ENCODE data around the gene PSTPIP1. TPM values are rescaled to one million over a fixed set of nuclear protein-coding genes. Genes with fewer than 3 reads are reported as not detected.

Gene PSTPIP1
- total RNA-seq, 2 experiments from 2014 or later, result 100 to 125 TPM

DNA sequence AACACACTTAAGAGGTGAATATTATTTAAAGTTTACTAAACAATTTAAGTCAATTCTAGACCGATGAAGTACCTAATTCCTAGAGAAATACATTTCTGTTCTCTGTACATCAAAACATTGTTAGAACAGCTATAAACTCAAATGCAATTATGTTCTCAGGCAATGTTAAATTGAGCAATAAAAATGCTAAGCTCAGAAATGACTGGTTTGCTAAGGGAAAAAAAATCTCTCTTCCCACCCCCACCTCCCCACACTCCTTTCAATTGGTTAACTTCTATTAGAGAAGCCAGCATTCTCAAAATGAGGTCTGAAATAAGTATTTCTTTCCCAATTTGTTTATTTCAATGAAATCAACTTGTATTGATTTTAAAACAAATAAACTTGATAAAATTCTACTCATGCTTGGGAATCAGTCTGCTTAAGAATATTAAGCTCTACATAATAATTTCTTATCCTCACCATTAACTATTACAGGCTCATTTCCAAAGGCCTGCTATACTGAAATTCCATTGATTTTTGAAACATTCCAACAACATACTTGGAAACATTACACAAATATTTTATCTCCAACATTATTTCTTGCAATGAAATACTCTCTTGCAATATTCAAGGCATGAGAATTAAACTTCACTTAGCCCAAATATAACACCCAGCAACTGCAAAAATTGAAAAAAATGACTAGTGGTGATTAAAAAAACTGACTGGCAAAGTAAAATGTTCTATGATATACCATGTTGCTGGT lies 53.4 kb downstream of the PSTPIP1 start:
- intact Hi-C loops (cut with DNase I, micrococcal nuclease), result no loop called here
- Mint-ChIP-seq H3K4me1 (no peaks in the 10 kb centered on the region), H3K27ac (no peak overlapping the region), H3K36me3 (ENCODE audit: low read depth) (peaks cover 34% of the 10 kb centered on the region), H3K4me3 (no peak overlapping the region), H3K9me3 (ENCODE audit: low read depth) (no peaks in the 10 kb centered on the region), H3K27me3 (no peaks in the 10 kb centered on the region)
- POLR2A ChIA-PET, result no interaction called here
- CTCF ChIA-PET, result interaction anchor here (1.8 kb wide), 1 partner anchor 72 kb away, joined by 5 read pairs; no protein-coding TSS in a partner anchor
- DNase-seq, result no peak
- ATAC-seq, result no peak

DNA sequence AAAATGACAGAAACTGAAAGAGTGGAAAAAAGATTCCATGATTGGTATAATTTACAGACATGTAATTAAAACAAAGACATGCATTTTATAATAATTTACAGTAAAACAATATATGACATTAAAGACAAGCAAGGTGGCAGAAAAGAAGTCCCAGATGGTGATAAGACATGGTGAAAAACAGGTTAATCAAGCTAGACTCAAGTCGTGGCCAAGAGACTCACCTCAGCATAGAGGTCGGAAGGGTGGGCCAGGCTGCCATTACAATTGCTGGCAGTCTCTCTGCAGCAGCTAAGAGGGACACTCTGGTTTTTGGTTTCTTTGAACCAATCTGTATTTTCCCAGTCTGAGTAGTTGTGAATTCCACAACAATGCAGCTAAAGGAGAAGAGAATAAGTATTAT lies 57.6 kb downstream of the PSTPIP1 start:
- POLR2A ChIA-PET, result no interaction called here
- Mint-ChIP-seq H3K4me1 (peaks cover 15% of the 10 kb centered on the region), H3K36me3 (ENCODE audit: low read depth) (peaks cover 15% of the 10 kb centered on the region), H3K27me3 (no peaks in the 10 kb centered on the region), H3K4me3 (no peak overlapping the region), H3K9me3 (ENCODE audit: low read depth) (no peaks in the 10 kb centered on the region), H3K27ac (no peak overlapping the region)
- no peak for DNase-seq
- ATAC-seq, result no peak
- CTCF ChIA-PET, result interaction anchor here (0.6 to 4.5 kb wide), 3 partner anchors 18 to 79 kb away, joined by 3 to 22 read pairs (median 4); no protein-coding TSS in a partner anchor
- intact Hi-C loops (cut with DNase I, micrococcal nuclease), result no loop called here

DNA sequence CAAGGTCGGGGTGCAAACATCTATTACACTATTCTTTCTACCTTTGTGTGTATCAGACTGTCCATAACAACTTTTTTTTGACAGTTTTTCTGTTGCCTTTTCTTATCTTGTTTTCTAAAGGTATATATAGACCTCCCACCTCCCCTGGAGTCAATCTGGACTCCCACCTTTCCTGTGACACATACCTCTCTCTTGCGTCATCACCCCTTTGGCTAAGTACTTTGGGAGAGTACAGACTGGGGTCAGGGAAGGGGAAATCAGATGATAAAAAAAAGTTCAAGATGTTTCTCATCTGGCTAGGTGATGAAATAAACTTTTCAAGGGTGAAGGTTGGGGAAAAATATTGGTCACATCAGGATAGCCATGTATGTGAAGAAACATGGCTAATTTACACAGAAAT lies 58.8 kb downstream of the PSTPIP1 start:
- ATAC-seq, result no peak
- DNase-seq, result no peak
- Mint-ChIP-seq H3K4me1 (peaks cover 23% of the 10 kb centered on the region), H3K9me3 (ENCODE audit: low read depth) (no peaks in the 10 kb centered on the region), H3K36me3 (ENCODE audit: low read depth) (peaks cover 15% of the 10 kb centered on the region), H3K27me3 (no peaks in the 10 kb centered on the region), H3K27ac (no peak overlapping the region), H3K4me3 (no peak overlapping the region)
- intact Hi-C loops (cut with DNase I, micrococcal nuclease), result no loop called here
- ChIA-PET POLR2A (no interaction called here), CTCF (no interaction called here)

DNA sequence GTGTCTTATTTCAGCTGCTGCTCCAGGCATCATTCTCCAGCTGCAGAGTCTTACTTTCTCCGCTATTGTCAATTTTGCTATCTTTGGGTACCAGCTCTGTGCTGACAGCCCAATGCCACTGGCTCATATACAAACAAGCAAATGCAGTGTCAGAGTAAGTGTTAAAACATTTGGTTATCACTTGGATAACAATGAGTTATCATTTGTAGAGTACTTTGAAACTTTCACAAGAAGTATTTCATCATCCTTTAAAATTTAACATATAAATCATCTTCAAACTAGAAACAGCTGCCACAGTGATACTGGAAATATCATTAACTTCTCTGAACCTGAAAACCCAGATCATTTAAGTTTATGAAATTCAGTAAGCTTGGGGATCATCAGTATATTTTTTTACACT lies 62.1 kb downstream of the PSTPIP1 start:
- Mint-ChIP-seq H3K9me3 (ENCODE audit: low read depth) (no peaks in the 10 kb centered on the region), H3K27ac (peak overlapping the region; percentile 49), H3K4me1 (peaks cover 38% of the 10 kb centered on the region), H3K36me3 (ENCODE audit: low read depth) (peaks cover 13% of the 10 kb centered on the region), H3K4me3 (no peak overlapping the region), H3K27me3 (no peaks in the 10 kb centered on the region)
- intact Hi-C loops (cut with DNase I, micrococcal nuclease), result no loop called here
- ATAC-seq (peak; percentile 67), DNase-seq (no peak)
- POLR2A ChIA-PET, result interaction anchor here (0.7 kb wide), 2 partner anchors 43 to 353 kb away, joined by 3 to 4 read pairs; no protein-coding TSS in a partner anchor
- CTCF ChIA-PET, result interaction anchor here (0.7 to 2.4 kb wide), 8 partner anchors 11 to 83 kb away, joined by 3 to 8 read pairs (median 4); no protein-coding TSS in a partner anchor

DNA sequence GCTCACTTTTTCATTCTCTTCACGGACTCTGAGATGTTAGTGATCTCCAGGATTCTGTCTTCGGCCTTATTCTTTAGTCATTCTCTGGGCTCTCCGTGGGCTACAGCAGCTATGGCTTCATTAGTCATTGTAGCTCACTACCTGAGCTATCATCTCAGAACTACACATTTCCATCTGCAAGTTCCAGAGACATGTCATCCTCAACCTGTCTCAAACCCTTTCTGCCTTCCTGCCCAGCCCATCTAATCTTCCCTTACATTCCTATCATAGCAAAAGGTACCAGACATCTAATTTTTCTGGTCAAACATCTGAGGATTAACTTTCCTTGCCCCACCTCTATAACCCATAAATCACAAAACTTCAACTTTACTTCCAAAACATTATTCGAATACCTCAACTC lies 62.8 kb downstream of the PSTPIP1 start:
- H3K27ac Mint-ChIP-seq, result peak overlapping the region; percentile 67
- DNase-seq (no peak), ATAC-seq (peak; percentile 83)
- CTCF ChIA-PET, result interaction anchor here (0.9 to 2.4 kb wide), 6 partner anchors 11 to 81 kb away, joined by 3 to 8 read pairs (median 5); no protein-coding TSS in a partner anchor
- intact Hi-C loops (cut with DNase I, micrococcal nuclease), result no loop called here
- H3K27me3 Mint-ChIP-seq, result no peaks in the 10 kb centered on the region
- H3K36me3 Mint-ChIP-seq (ENCODE audit: low read depth), result peaks cover 7% of the 10 kb centered on the region
- no peaks in the 10 kb centered on the region for H3K9me3 Mint-ChIP-seq (ENCODE audit: low read depth)
- POLR2A ChIA-PET, result interaction anchor here (0.7 kb wide), 1 partner anchor 43 kb away, joined by 4 read pairs; no protein-coding TSS in a partner anchor
- no peak overlapping the region for H3K4me3 Mint-ChIP-seq
- peaks cover 42% of the 10 kb centered on the region for H3K4me1 Mint-ChIP-seq

DNA sequence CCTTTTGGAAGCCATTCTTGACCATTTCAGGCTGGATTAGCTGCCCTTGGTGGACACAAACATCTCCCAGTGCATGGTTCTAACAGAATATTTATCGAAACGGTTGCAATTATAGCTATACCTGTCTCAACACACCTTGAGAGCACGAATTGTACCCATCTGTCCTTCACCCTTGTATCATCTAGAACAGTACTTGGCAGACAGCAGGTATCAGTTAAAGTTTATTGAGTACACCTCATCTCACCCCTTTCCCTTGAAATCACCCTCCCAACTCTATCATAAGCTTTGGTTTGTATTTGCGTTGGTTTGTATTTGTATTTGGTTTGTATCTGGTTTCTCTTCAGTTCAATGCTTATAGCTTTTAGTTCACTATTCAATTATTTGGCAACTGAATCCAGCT lies 63.5 kb downstream of the PSTPIP1 start:
- POLR2A ChIA-PET, result no interaction called here
- intact Hi-C loops (cut with DNase I, micrococcal nuclease), result no loop called here
- CTCF ChIA-PET, result interaction anchor here (0.6 to 2.4 kb wide), 5 partner anchors 12 to 52 kb away, joined by 3 to 8 read pairs (median 3); no protein-coding TSS in a partner anchor

DNA sequence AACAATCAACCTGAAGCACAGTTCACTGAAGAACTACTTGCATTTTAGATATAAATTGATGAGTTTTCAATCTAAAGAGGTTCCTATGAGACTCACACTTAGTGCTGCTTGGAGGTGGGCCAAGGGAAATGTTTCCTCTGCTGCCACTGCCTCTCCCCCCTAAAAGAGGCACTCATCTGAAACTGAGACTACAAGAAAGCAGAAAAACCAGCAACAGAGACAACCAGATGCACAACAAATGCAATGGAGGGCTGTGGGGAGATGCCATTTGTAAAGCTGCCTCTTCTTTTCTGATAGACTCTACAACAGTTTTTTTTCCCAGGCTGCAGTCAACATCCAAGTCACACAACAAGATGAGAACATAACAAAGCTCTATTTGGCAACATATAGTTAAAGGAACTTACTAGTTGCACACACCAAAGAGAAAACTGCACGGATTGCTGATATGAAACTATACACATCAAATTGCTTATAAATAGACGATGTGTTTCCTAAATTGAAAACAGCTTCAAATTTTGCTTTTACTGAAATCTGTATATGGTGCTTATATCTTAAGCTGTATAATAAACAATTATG lies 64.9 kb downstream of the PSTPIP1 start:
- ChIA-PET POLR2A (interaction anchor here (0.6 to 1.2 kb wide), 4 partner anchors 11 to 303 kb away, joined by 3 to 15 read pairs (median 3); partner anchors contain the start of gene TSPAN3), CTCF (interaction anchor here (0.6 to 1.9 kb wide), 11 partner anchors 8 to 758 kb away, joined by 3 to 5 read pairs (median 3); partner anchors contain the start of gene TSPAN3)
- H3K9me3 Mint-ChIP-seq (ENCODE audit: low read depth), result no peaks in the 10 kb centered on the region
- peaks cover 2% of the 10 kb centered on the region for H3K36me3 Mint-ChIP-seq (ENCODE audit: low read depth)
- ATAC-seq (peak; percentile 43), DNase-seq (no peak)
- peaks cover 52% of the 10 kb centered on the region for H3K4me1 Mint-ChIP-seq
- H3K27ac Mint-ChIP-seq, result no peak overlapping the region
- intact Hi-C loops (cut with DNase I, micrococcal nuclease), result no loop called here
- no peak overlapping the region for H3K4me3 Mint-ChIP-seq
- no peaks in the 10 kb centered on the region for H3K27me3 Mint-ChIP-seq

More for the DNA sequence above, 63.5 kb downstream of the PSTPIP1 start:
- Mint-ChIP-seq H3K4me3 (no peak overlapping the region), H3K9me3 (ENCODE audit: low read depth) (no peaks in the 10 kb centered on the region), H3K27ac (no peak overlapping the region), H3K36me3 (ENCODE audit: low read depth) (peaks cover 6% of the 10 kb centered on the region), H3K4me1 (peaks cover 47% of the 10 kb centered on the region), H3K27me3 (no peaks in the 10 kb centered on the region)
- no peak for DNase-seq
- no peak for ATAC-seq

DNA sequence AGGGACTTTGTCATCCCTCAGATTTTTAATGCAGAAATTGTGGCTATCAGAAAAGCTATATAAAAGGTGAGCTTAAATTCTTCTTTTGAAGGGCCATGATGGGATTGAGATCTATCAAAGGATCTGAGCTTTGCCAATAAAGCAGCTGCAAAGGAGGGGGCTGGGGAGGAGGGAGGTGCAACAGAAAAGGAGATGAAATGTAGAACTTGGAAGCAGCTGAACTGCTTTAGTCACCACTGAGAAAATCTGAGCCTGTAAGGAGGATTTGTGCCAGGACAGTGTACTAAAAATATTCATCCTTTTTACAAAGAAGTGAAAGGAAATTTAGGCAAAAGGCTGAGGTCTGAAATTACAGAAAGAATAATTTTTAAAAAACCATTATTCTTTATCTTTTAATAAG lies 65.6 kb downstream of the PSTPIP1 start:
- intact Hi-C loops (cut with DNase I, micrococcal nuclease), result no loop called here
- Mint-ChIP-seq H3K27ac (no peak overlapping the region), H3K4me1 (peaks cover 55% of the 10 kb centered on the region), H3K36me3 (ENCODE audit: low read depth) (no peaks in the 10 kb centered on the region), H3K4me3 (no peak overlapping the region), H3K9me3 (ENCODE audit: low read depth) (no peaks in the 10 kb centered on the region), H3K27me3 (no peaks in the 10 kb centered on the region)
- ATAC-seq (no peak), DNase-seq (no peak)
- POLR2A ChIA-PET, result interaction anchor here (0.6 to 1.2 kb wide), 4 partner anchors 10 to 302 kb away, joined by 3 to 15 read pairs (median 3); partner anchors contain the start of gene TSPAN3
- CTCF ChIA-PET, result interaction anchor here (0.6 to 1.9 kb wide), 9 partner anchors 8 to 759 kb away, joined by 3 to 5 read pairs (median 3); partner anchors contain the start of gene TSPAN3

DNA sequence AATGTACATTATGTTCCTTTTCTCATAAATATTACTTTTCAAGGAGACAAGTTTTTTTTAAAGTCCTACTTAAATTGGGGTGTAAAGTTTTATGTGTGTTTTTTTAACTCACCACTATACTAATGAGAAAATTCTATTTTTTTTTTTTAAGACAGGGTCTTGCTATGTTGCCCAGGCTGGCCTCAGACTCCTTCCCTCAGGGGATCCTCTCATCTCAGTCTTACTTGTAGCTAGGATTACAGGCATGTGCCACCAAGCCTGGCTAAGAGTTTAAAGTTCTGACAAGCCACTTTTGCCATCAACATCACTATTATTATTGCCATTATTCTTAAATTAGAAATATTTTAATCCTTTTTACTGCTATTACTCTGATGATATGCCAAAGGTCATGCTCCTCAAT lies 68.3 kb downstream of the PSTPIP1 start:
- no peak for DNase-seq
- CTCF ChIA-PET, result interaction anchor here (1.0 kb wide), 1 partner anchor 106 kb away, joined by 3 read pairs; no protein-coding TSS in a partner anchor
- H3K4me1 Mint-ChIP-seq, result peaks cover 51% of the 10 kb centered on the region
- no peaks in the 10 kb centered on the region for H3K27me3 Mint-ChIP-seq
- no peak overlapping the region for H3K27ac Mint-ChIP-seq
- H3K36me3 Mint-ChIP-seq (ENCODE audit: low read depth), result no peaks in the 10 kb centered on the region
- H3K9me3 Mint-ChIP-seq (ENCODE audit: low read depth), result no peaks in the 10 kb centered on the region
- POLR2A ChIA-PET, result no interaction called here
- intact Hi-C loops (cut with DNase I, micrococcal nuclease), result no loop called here
- no peak for ATAC-seq
- H3K4me3 Mint-ChIP-seq, result no peak overlapping the region

DNA sequence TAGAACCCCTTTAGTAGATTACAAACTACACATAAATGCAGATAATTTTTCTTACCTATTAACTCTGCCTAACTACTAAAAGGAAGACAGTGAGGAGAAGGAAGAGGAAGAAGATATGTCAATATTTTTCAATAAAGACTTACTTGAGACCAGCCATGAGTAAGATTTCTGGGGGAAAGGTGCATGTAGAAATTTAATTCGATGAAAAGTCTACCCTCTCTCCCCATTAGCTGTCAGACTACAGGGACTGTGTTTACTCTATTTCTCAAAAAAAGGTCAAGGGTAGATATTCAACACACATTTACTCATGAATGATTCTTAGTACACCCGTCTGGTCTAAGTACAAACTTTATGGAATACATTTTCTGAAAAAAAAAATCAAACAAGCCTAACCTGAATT lies 69.1 kb downstream of the PSTPIP1 start:
- Mint-ChIP-seq H3K36me3 (ENCODE audit: low read depth) (no peaks in the 10 kb centered on the region), H3K27me3 (no peaks in the 10 kb centered on the region), H3K4me3 (no peak overlapping the region), H3K4me1 (peaks cover 53% of the 10 kb centered on the region), H3K9me3 (ENCODE audit: low read depth) (no peaks in the 10 kb centered on the region), H3K27ac (no peak overlapping the region)
- ChIA-PET POLR2A (no interaction called here), CTCF (interaction anchor here (0.6 to 1.0 kb wide), 3 partner anchors 91 to 706 kb away, joined by 3 to 4 read pairs (median 3); no protein-coding TSS in a partner anchor)
- DNase-seq (no peak), ATAC-seq (no peak)
- intact Hi-C loops (cut with DNase I, micrococcal nuclease), result no loop called here

DNA sequence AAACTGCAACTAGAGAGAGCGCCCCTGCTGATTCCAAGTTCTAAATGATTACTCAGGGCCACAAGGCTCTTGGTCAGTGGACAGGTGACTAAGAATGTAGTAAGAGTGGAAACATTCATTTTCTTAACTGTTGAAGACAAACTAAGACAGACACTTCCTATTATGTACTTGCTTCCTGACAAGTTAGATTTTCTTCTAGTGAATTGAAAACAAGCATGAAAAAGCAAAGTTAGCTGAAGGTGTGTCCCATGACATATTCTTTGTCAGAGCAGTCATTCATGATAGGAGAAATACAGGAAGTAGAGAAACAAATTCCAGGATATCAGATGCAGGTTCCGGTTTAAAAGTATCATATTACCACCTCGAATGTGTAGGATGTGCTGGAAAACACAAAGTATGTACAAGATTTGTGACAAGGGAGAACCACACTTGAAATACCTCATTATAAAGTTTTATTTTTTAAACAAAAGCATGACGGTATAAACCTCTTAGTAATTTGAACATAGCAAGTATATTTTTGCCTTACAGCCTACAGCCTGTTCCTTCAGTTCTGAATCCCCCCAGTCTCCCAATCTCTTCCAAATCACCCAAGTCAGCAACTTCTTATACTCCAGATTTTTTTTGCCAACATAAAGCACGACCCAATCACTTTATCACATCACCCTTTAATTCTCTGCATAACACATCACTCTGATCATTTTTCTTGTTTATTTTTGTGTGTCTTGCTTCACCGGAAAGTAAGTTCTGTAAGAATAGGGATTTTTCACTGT lies 69.8 kb downstream of the PSTPIP1 start:
- ATAC-seq (no peak), DNase-seq (no peak)
- peaks cover 3% of the 10 kb centered on the region for H3K36me3 Mint-ChIP-seq (ENCODE audit: low read depth)
- H3K27ac Mint-ChIP-seq, result no peak overlapping the region
- peaks cover 52% of the 10 kb centered on the region for H3K4me1 Mint-ChIP-seq
- H3K4me3 Mint-ChIP-seq, result no peak overlapping the region
- intact Hi-C loops (cut with DNase I, micrococcal nuclease), result loop anchor here in 1 of 2 experiments (1.0 kb wide), 1 partner anchor 25 kb away; no protein-coding TSS in a partner anchor
- POLR2A ChIA-PET, result no interaction called here
- no peaks in the 10 kb centered on the region for H3K9me3 Mint-ChIP-seq (ENCODE audit: low read depth)
- H3K27me3 Mint-ChIP-seq, result no peaks in the 10 kb centered on the region
- CTCF ChIA-PET, result interaction anchor here (0.6 to 1.0 kb wide), 2 partner anchors 91 to 706 kb away, joined by 3 to 4 read pairs; no protein-coding TSS in a partner anchor
